Lung (tissue), 12 donors: Measurements from ENCODE around the gene TNFRSF13B. TPM values are rescaled to one million over a fixed set of nuclear protein-coding genes. Genes with fewer than 3 reads are reported as not detected.

Experiments
- ATAC-seq: fragments of 200-7000 bp; cut with Tn5 transposase; one replicate; pipeline ENCODE4 v1.9.1; 2020; ENCODE audit warnings: moderate number of reproducible peaks; ENCODE audit not compliant: insufficient read depth, low FRiP score
- DNase-seq, 3 donors: peaks; one replicate each; pipeline ENCODE4 v3.0.0-alpha.2; 2013 to 2017
- H3K27ac ChIP-seq, 2 donors: one replicate each; pipeline ENCODE4 v1.5.1; 2013; ENCODE audit warnings: mild to moderate bottlenecking in 2 of 2, moderate library complexity in 2 of 2, control low read depth in 1 of 2, inconsistent platforms in 1 of 2, low read depth in 1 of 2, low read length in 1 of 2
- H3K27me3 ChIP-seq, 3 donors: one replicate each; pipeline ENCODE4 v1.5.1; 2013; ENCODE audit warnings: low read length in 2 of 3; ENCODE audit not compliant: control insufficient read depth in 3 of 3, insufficient read depth in 3 of 3
- H3K36me3 ChIP-seq, 4 donors: one replicate each; pipeline ENCODE4 v1.5.1; 2013; ENCODE audit warnings: low read length in 4 of 4, mild to moderate bottlenecking in 1 of 4, moderate library complexity in 1 of 4; ENCODE audit not compliant: control insufficient read depth in 4 of 4, insufficient read depth in 4 of 4
- H3K4me1 ChIP-seq, 5 donors: one replicate each; pipeline ENCODE4 v1.5.1; 2013; ENCODE audit warnings: low read length in 5 of 5, mild to moderate bottlenecking in 2 of 5, moderate library complexity in 1 of 5; ENCODE audit not compliant: control insufficient read depth in 5 of 5, insufficient read depth in 5 of 5
- H3K4me3 ChIP-seq: one replicate; pipeline ENCODE4 v1.5.1; 2013; ENCODE audit warnings: mild to moderate bottlenecking, control low read depth, moderate library complexity
- H3K9ac ChIP-seq, 2 donors: one replicate each; pipeline ENCODE4 v1.5.1; 2013; ENCODE audit warnings: low read length in 2 of 2, control low read depth in 1 of 2; ENCODE audit not compliant: insufficient read depth in 1 of 2
- H3K9me3 ChIP-seq, 4 donors: one replicate each; pipeline ENCODE4 v1.5.1; 2013; ENCODE audit warnings: low read length in 3 of 4, mild to moderate bottlenecking in 1 of 4, moderate library complexity in 1 of 4; ENCODE audit not compliant: control insufficient read depth in 4 of 4, insufficient read depth in 3 of 4
- WGBS, 2 donors: extraction: QIAGEN DNeasy Blood & Tissue Kit; methylation state at CpG; one replicate each; pipeline ENCODE4 v1.1.7; 2013; 5-methylcytosine and 5-hydroxymethylcytosine counted together
- polyA plus RNA-seq, 2 donors: library from polyadenylated mRNA; stranded (reverse); fragments of 200-250 nt; gene quantifications; one replicate each; pipeline ENCODE4 v1.2.1, GENCODE V29; 2013
- total RNA-seq, 2 donors: library from RNA; depleted of rRNA in 1 of 2; stranded (reverse); fragments of >200 nt in 1 of 2; gene quantifications; one replicate each; pipeline ENCODE4 v1.2.1, GENCODE V29; 2014 to 2021
- TF ChIP-seq, protein P1 (sequence below): IDR thresholded peaks from 2 replicates; pipeline ENCODE4 v1.5.1; 2012; ENCODE audit warnings: mild to moderate bottlenecking; ENCODE audit errors: control extremely low read depth, extremely low read depth
- donor health status: control.
- donor health status: control.
- donor health status: Bipolar disorder and iron deficiency.
- donor health status: healthy.
- donor health status: DM: yes; HTN: yes; CAD: no.

The TNFRSF13B gene
- total and polyA plus RNA-seq, 4 donors = 0.08 to 1.4 (median 0.48) TPM

DNA sequence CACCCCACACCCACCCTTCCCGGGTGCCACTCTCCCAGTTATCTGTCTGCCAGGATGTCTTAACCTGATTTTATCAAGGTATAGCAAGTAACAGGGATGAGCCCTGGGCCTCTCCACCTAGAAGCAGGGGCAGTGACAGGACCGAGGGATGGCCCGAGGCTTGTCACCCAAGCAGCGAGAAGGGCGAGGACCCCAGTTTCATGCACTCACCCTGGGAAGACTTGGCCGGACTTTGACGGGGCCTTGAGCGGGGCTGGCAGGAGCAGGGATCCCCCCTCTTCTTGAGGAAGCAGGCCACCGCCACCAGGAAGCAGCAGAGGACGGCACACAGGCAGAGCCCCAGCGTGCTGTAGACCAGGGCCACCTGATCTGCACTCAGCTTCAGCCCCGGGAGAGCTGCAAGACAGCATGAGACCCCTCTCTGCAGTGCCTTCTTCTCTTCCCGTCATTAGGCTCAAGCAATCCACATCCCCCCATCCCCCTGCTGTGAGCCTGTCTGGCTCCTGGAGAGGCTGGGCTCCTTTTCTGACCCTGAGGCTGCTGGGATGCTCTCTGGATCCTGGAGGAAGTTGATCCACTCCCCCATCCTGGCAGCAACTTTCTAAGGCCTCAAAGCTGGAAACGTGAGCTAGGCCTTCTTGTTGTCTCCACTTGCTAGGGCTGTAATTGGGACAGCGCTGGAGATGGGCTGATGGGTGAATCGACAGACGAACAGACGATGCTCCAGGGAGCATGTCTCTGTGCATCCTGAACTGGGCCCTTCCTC lies 31.6 kb downstream of the TNFRSF13B start:
- H3K4me1 ChIP-seq = no peaks in the 10 kb centered on the region
- no peaks in the 10 kb centered on the region for H3K9me3 ChIP-seq
- peak in 1 of 3 donors; percentile 10 for DNase-seq
- WGBS, 2 donors = 79 to 85% methylated on average over 16 to 18 of the region's 18 CpGs
- no peak overlapping the region for H3K4me3 ChIP-seq
- H3K27ac ChIP-seq = no peak overlapping the region
- H3K36me3 ChIP-seq = no peaks in the 10 kb centered on the region
- no peak overlapping the region for H3K9ac ChIP-seq
- ATAC-seq = no peak
- peaks cover 0 to 4% (median 0%) of the 10 kb centered on the region in 3 donors for H3K27me3 ChIP-seq
- TF ChIP-seq, protein P1, sequence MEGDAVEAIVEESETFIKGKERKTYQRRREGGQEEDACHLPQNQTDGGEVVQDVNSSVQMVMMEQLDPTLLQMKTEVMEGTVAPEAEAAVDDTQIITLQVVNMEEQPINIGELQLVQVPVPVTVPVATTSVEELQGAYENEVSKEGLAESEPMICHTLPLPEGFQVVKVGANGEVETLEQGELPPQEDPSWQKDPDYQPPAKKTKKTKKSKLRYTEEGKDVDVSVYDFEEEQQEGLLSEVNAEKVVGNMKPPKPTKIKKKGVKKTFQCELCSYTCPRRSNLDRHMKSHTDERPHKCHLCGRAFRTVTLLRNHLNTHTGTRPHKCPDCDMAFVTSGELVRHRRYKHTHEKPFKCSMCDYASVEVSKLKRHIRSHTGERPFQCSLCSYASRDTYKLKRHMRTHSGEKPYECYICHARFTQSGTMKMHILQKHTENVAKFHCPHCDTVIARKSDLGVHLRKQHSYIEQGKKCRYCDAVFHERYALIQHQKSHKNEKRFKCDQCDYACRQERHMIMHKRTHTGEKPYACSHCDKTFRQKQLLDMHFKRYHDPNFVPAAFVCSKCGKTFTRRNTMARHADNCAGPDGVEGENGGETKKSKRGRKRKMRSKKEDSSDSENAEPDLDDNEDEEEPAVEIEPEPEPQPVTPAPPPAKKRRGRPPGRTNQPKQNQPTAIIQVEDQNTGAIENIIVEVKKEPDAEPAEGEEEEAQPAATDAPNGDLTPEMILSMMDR = no peak

- Histone ChIP-seq H3K9me3 (no peaks in the 10 kb centered on the region), H3K27ac (no peak overlapping the region), H3K27me3 (peaks cover 0 to 4% (median 0%) of the 10 kb centered on the region in 3 donors), H3K4me1 (no peaks in the 10 kb centered on the region), H3K36me3 (no peaks in the 10 kb centered on the region), H3K4me3 (no peak overlapping the region), H3K9ac (no peak overlapping the region)
- TF ChIP-seq, protein P1 = no peak
- WGBS, 2 donors = 88 to 90% methylated on average over 21 of the region's 21 CpGs
- DNase-seq = no peak
- no peak for ATAC-seq
These were observed 32.3 kb downstream of the TNFRSF13B start for GRCh38 chr17:16939606-16940115.

DNA sequence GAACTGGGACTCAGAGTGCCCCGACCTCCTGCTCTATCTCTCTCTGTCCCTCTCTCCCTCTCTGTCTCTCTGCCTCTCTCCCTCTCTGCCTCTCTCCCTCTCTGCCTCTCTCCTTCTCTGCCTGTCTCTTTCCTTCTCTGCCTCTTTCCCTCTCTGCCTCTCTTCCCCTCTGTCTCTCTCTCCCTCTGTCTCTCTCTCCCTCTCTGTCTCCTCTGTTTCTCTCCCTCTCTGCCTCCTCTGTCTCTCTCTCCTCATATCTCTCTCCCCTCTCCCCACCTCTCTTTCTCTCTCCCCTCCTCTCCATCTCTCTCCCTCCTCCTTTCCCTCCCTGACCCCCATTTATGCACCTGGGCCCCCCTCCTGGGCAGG lies 32.7 kb downstream of the TNFRSF13B start:
- ATAC-seq = no peak
- peaks cover 0 to 4% (median 0%) of the 10 kb centered on the region in 3 donors for H3K27me3 ChIP-seq
- TF ChIP-seq, protein P1 = no peak
- no peak overlapping the region for H3K9ac ChIP-seq
- no peak for DNase-seq
- no peaks in the 10 kb centered on the region for H3K9me3 ChIP-seq
- no peaks in the 10 kb centered on the region for H3K4me1 ChIP-seq
- no peak overlapping the region for H3K27ac ChIP-seq
- WGBS, 2 donors = 29 to 32% methylated on average over 1 of the region's 1 CpG
- H3K36me3 ChIP-seq = no peaks in the 10 kb centered on the region
- H3K4me3 ChIP-seq = no peak overlapping the region
